ENCODE data around the gene THBS2.

The THBS2 gene

GRCh38 chr6:169177516-169178166, 76.0 kb downstream of the THBS2 start:
- no peak for DNase-seq

GRCh38 chr6:169176361-169176991, 77.2 kb downstream of the THBS2 start:
- no peak for DNase-seq

GRCh38 chr6:169175360-169175887, 78.2 kb downstream of the THBS2 start:
- DNase-seq = no peak

- no peak for DNase-seq
Measured at GRCh38 chr6:169174516-169175359, 78.9 kb downstream of the THBS2 start.

GRCh38 chr6:169173532-169174268, 79.9 kb downstream of the THBS2 start:
- DNase-seq = no peak

GRCh38 chr6:169172946-169173345, 80.7 kb downstream of the THBS2 start:
- no peak for DNase-seq

- DNase-seq = peak; percentile 90
Measured at GRCh38 chr6:169172456-169172855, 81.2 kb downstream of the THBS2 start.

- no peak for DNase-seq
Measured at GRCh38 chr6:169171951-169172350, 81.7 kb downstream of the THBS2 start.

- no peak for DNase-seq
Measured at GRCh38 chr6:169171016-169171415, 82.6 kb downstream of the THBS2 start.

- DNase-seq = no peak
Measured at GRCh38 chr6:169170583-169170955, 83.1 kb downstream of the THBS2 start.

- DNase-seq = no peak
Measured at GRCh38 chr6:169169941-169170582, 83.6 kb downstream of the THBS2 start.

GRCh38 chr6:169169375-169169774, 84.3 kb downstream of the THBS2 start:
- DNase-seq = no peak

GRCh38 chr6:169168706-169169105, 84.9 kb downstream of the THBS2 start:
- no peak for DNase-seq

GRCh38 chr6:169168302-169168630, 85.4 kb downstream of the THBS2 start:
- DNase-seq = no peak

- DNase-seq = peak; percentile 82
Measured at GRCh38 chr6:169167581-169168301, 85.9 kb downstream of the THBS2 start.

- DNase-seq = no peak
Measured at GRCh38 chr6:169166896-169167580, 86.6 kb downstream of the THBS2 start.
